OCI-LY1 (cell line): ENCODE measurements around the gene SLC26A11.

Experiments used
- H2AFZ ChIP-seq: fragments of 200-600 bp; sonication (generic), shearing (Covaris generic); 2 replicates; pipeline ENCODE4 v1.6.0; 2014; ENCODE audit warnings: antibody characterized with exemption, mild to moderate bottlenecking, low read length
- H3F3A ChIP-seq: fragments of 200-600 bp; sonication (generic), shearing (Covaris generic); 2 replicates; pipeline ENCODE4 v1.6.0; 2014; ENCODE audit warnings: mild to moderate bottlenecking, antibody characterized with exemption, low read length, moderate library complexity; ENCODE audit not compliant: insufficient read depth
- H3K27ac ChIP-seq: fragments of 200-600 bp; sonication (generic); 2 replicates; pipeline ENCODE4 v1.5.1; 2014; ENCODE audit warnings: low read length, mixed run types, mild to moderate bottlenecking, low read depth; ENCODE audit not compliant: poor library complexity, severe bottlenecking
- H3K27me3 ChIP-seq: fragments of 200-600 bp; sonication (generic); 2 replicates; pipeline ENCODE4 v1.6.0; 2014; ENCODE audit warnings: antibody characterized with exemption, mild to moderate bottlenecking, low read length, moderate library complexity; ENCODE audit not compliant: insufficient read depth
- H3K36me3 ChIP-seq: fragments of 200-600 bp; sonication (generic); 2 replicates; pipeline ENCODE4 v1.6.1; 2014; ENCODE audit warnings: mild to moderate bottlenecking, antibody characterized with exemption, low read length, moderate library complexity, mixed read lengths; ENCODE audit not compliant: insufficient read depth
- H3K4me1 ChIP-seq: fragments of 200-600 bp; sonication (generic); 2 replicates; pipeline ENCODE4 v1.5.1; 2014; ENCODE audit warnings: mild to moderate bottlenecking, low read length, moderate library complexity; ENCODE audit not compliant: insufficient read depth, severe bottlenecking
- H3K4me2 ChIP-seq: fragments of 200-600 bp; sonication (generic), shearing (Covaris generic); 2 replicates; pipeline ENCODE4 v1.6.1; 2014; ENCODE audit warnings: low read length
- H3K4me3 ChIP-seq: fragments of 200-600 bp; sonication (generic); 2 replicates; pipeline ENCODE4 v1.5.1; 2014; ENCODE audit warnings: low read length, low read depth, mild to moderate bottlenecking, mixed read lengths; ENCODE audit not compliant: poor library complexity, severe bottlenecking
- H3K79me2 ChIP-seq: fragments of 200-600 bp; shearing (Covaris generic); 2 replicates; pipeline ENCODE4 v1.6.1; 2016; ENCODE audit warnings: mixed run types, low read length, mixed read lengths; ENCODE audit not compliant: insufficient read depth
- H3K9ac ChIP-seq: fragments of 200-600 bp; sonication (generic), shearing (Covaris generic); 2 replicates; pipeline ENCODE4 v1.6.1; 2014; ENCODE audit warnings: mild to moderate bottlenecking, low read length, mixed read lengths
- H3K9me2 ChIP-seq: fragments of 200-600 bp; sonication (generic), shearing (Covaris generic); 2 replicates; pipeline ENCODE4 v1.6.1; 2014; ENCODE audit warnings: low read depth, mild to moderate bottlenecking, low read length, mixed read lengths
- H3K9me3 ChIP-seq: fragments of 200-600 bp; shearing (Covaris generic); 2 replicates; pipeline ENCODE4 v1.6.1; 2014; ENCODE audit warnings: low read length, mixed read lengths
- H4K20me1 ChIP-seq: fragments of 200-600 bp; sonication (generic), shearing (Covaris generic); 2 replicates; pipeline ENCODE4 v1.6.0; 2016; ENCODE audit warnings: mild to moderate bottlenecking, low read length; ENCODE audit not compliant: insufficient read depth
- EZH2 ChIP-seq: fragments of 200-600 bp; sonication (generic), shearing (Covaris generic); IDR thresholded peaks from 2 replicates; pipeline ENCODE4 v1.8.0; 2017; ENCODE audit warnings: borderline replicate concordance, mixed run types, mild to moderate bottlenecking, antibody characterized with exemption, low read length, moderate library complexity, mixed read lengths
- TF ChIP-seq, protein P1 (sequence below): fragments of 200-600 bp; sonication (generic), shearing (Covaris generic); IDR thresholded peaks from 2 replicates; pipeline ENCODE4 v1.5.1; 2017; ENCODE audit warnings: mild to moderate bottlenecking, antibody characterized with exemption, low read length, moderate library complexity, mixed read lengths

Gene SLC26A11

DNA sequence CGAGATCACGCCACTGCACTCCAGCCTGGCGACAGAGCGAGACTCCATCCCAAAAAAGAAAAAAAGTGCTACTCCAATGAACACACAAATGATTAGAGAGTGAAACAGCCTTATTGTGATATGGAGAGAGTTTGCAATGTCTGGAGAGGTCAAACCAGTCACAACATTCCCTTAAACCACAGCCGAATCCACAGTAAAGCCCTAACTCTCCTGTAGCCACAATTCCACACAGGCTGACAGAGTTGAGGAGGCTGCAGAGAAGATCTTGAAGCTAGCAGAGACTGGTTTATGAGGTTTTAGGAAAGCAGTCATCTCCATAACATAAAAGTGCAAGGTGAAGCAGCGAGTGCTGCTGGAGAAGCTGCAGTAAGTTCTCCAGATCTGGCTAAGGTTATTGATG, 47.2 kb downstream of the SLC26A11 start:
- Histone ChIP-seq H3K27me3 (no peaks in the 10 kb centered on the region), H3K9me3 (no peaks in the 10 kb centered on the region), H3K9ac (no peak overlapping the region), H4K20me1 (no peaks in the 10 kb centered on the region), H3K4me2 (no peak overlapping the region), H3K4me1 (peaks cover 19% of the 10 kb centered on the region), H3K79me2 (no peaks in the 10 kb centered on the region), H2AFZ (no peak overlapping the region), H3K4me3 (no peak overlapping the region), H3K36me3 (0 out of 2 replicates have a peak, but pooled peaks cover 11% of the 10 kb centered on the region), H3K27ac (no peak overlapping the region), H3F3A (no peaks in the 10 kb centered on the region), H3K9me2 (no peaks in the 10 kb centered on the region)
- no peak for TF ChIP-seq EZH2
- TF ChIP-seq, protein P1, sequence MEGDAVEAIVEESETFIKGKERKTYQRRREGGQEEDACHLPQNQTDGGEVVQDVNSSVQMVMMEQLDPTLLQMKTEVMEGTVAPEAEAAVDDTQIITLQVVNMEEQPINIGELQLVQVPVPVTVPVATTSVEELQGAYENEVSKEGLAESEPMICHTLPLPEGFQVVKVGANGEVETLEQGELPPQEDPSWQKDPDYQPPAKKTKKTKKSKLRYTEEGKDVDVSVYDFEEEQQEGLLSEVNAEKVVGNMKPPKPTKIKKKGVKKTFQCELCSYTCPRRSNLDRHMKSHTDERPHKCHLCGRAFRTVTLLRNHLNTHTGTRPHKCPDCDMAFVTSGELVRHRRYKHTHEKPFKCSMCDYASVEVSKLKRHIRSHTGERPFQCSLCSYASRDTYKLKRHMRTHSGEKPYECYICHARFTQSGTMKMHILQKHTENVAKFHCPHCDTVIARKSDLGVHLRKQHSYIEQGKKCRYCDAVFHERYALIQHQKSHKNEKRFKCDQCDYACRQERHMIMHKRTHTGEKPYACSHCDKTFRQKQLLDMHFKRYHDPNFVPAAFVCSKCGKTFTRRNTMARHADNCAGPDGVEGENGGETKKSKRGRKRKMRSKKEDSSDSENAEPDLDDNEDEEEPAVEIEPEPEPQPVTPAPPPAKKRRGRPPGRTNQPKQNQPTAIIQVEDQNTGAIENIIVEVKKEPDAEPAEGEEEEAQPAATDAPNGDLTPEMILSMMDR, result no peak

GRCh38 chr17:80268427-80268826, 48.2 kb downstream of the SLC26A11 start:
- H3K79me2 ChIP-seq, result no peaks in the 10 kb centered on the region
- H3F3A ChIP-seq, result no peaks in the 10 kb centered on the region
- H3K4me3 ChIP-seq, result no peak overlapping the region
- no peaks in the 10 kb centered on the region for H4K20me1 ChIP-seq
- H3K36me3 ChIP-seq, result 0 out of 2 replicates have a peak, but pooled peaks cover 11% of the 10 kb centered on the region
- H3K9me2 ChIP-seq, result no peaks in the 10 kb centered on the region
- H2AFZ ChIP-seq, result no peak overlapping the region
- no peak overlapping the region for H3K4me2 ChIP-seq
- no peak overlapping the region for H3K9ac ChIP-seq
- H3K27me3 ChIP-seq, result no peaks in the 10 kb centered on the region
- no peaks in the 10 kb centered on the region for H3K9me3 ChIP-seq
- peaks cover 9% of the 10 kb centered on the region for H3K4me1 ChIP-seq
- H3K27ac ChIP-seq, result no peak overlapping the region
- TF ChIP-seq, protein P1, result no peak
- no peak for TF ChIP-seq EZH2

- no peak overlapping the region for H3K27ac ChIP-seq
- H3K27me3 ChIP-seq, result no peaks in the 10 kb centered on the region
Measured at GRCh38 chr17:80269405-80269807, 49.2 kb downstream of the SLC26A11 start.

More at GRCh38 chr17:80269405-80269807, 49.2 kb downstream of the SLC26A11 start:
- Histone ChIP-seq H3K36me3 (0 out of 2 replicates have a peak, but pooled peaks cover 11% of the 10 kb centered on the region), H3K9me2 (no peaks in the 10 kb centered on the region), H4K20me1 (no peaks in the 10 kb centered on the region), H3K4me3 (no peak overlapping the region), H3F3A (no peaks in the 10 kb centered on the region), H3K4me1 (no peaks in the 10 kb centered on the region), H2AFZ (no peak overlapping the region), H3K79me2 (no peaks in the 10 kb centered on the region), H3K9me3 (no peaks in the 10 kb centered on the region), H3K4me2 (no peak overlapping the region), H3K9ac (no peak overlapping the region)
- TF ChIP-seq, protein P1, result no peak
- no peak for TF ChIP-seq EZH2
